Testis (tissue), 2 donors: ENCODE measurements around the gene ATG7.

Experiments used
- CTCF ChIP-seq, 3 experiments: fragments of 450-650 bp in 2 of 3; fragments of 200-600 bp in 1 of 3; sonication (generic) in 1 of 3; IDR thresholded peaks; one replicate each; pipeline ENCODE4 v1.5.1; 2016 to 2019; ENCODE audit warnings: antibody characterized with exemption in 3 of 3, mild to moderate bottlenecking in 2 of 3, moderate library complexity in 1 of 3
- POLR2A ChIP-seq: fragments of 450-650 bp; IDR thresholded peaks from one replicate; pipeline ENCODE4 v1.6.1; 2017; ENCODE audit warnings: antibody characterized with exemption, mild to moderate bottlenecking, moderate library complexity

- no peak for TF ChIP-seq CTCF (IDR thresholded peaks at IDR 0.05)
- TF ChIP-seq POLR2A = no peak
Measured at GRCh38 chr3:11322931-11323330, 50.7 kb downstream of the ATG7 start.
